Subcutaneous abdominal adipose tissue (tissue), 5 donors: Measurements from ENCODE around the gene AKT2.
A peak's percentile ranks its signal among the peaks of the same experiment; 100 is the strongest.
"Not testable (repeated sequence)": the region's sequence is repeated elsewhere in the genome, so short reads cannot be mapped to it uniquely, and the experiment has no call there.

ENCODE experiments used
- H3K27ac ChIP-seq: one replicate; pipeline ENCODE4 v1.7.0; 2013; ENCODE audit warnings: low read depth, mild to moderate bottlenecking, inconsistent platforms, low read length, moderate library complexity
- H3K27me3 ChIP-seq, 5 donors: one replicate each; pipeline ENCODE4 v1.7.0; 2013; ENCODE audit warnings: low read length in 5 of 5, inconsistent platforms in 1 of 5; ENCODE audit not compliant: control insufficient read depth in 5 of 5, insufficient read depth in 4 of 5
- H3K36me3 ChIP-seq, 5 donors: one replicate each; pipeline ENCODE4 v1.7.0; 2013; ENCODE audit warnings: low read length in 5 of 5; ENCODE audit not compliant: control insufficient read depth in 5 of 5, insufficient read depth in 5 of 5
- H3K4me1 ChIP-seq, 5 donors: one replicate each; pipeline ENCODE4 v1.7.0; 2013; ENCODE audit warnings: low read length in 5 of 5, mild to moderate bottlenecking in 3 of 5, moderate library complexity in 1 of 5; ENCODE audit not compliant: control insufficient read depth in 5 of 5, insufficient read depth in 5 of 5
- H3K4me3 ChIP-seq, 5 donors: one replicate each; pipeline ENCODE4 v1.7.0; 2013; ENCODE audit warnings: low read length in 5 of 5, low read depth in 1 of 5
- H3K9ac ChIP-seq, 5 donors: one replicate each; pipeline ENCODE4 v1.7.0; 2013; ENCODE audit warnings: low read length in 5 of 5, mild to moderate bottlenecking in 4 of 5, moderate library complexity in 3 of 5
- H3K9me3 ChIP-seq, 5 donors: one replicate each; pipeline ENCODE4 v1.7.0; 2013; ENCODE audit warnings: low read length in 5 of 5; ENCODE audit not compliant: control insufficient read depth in 5 of 5
- donor health status: healthy.
- donor health status: healthy.
- donor health status: healthy.
- donor health status: healthy.
- donor health status: healthy.

The AKT2 gene

DNA sequence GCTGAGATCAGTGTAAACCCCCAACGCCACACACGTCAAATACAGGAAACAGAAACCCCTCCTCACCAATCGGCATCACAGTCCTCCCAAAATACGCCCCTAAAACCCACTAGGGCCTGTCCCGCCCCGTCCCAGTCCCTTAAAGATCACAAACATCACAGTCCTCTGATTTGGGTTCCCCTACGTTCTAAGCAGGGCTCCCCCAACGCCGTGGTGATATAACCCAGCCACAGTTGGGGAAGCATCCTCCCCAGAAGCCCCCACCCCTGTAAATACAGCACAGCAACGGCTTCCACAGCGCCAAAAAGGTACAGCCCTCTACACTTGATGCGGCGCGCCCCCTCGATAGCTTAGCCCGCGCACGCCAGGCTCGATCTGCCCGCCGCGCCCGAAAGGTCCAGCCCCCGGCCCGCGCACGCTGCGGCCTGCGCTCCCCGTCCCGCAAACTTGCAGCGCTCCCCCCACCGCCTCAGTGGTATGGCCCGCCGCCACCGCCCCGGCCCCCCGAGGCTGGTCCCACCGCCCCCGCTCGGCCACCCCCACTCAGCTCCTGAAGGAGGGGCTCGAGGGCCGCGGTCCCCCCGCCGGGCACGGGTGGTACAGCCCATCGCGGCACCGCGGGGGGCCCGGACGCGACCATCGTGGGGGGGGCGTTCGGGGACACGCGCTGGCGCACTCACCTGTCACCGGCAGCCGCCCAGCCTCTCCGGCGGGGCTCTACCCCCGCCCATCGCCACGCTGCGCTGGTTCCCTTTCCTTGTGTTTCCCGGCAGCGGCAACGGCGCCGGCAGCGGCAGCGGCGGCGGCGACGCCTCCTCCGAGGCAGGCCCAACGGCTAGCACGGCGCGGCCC is at the start of gene AKT2:
TSS of gene AKT2 (minus strand) at position 845 of the 852 bp plus-strand sequence. CDS start 20,078 bp downstream, outside the sequence.
- H3K4me1 ChIP-seq: peaks cover 34 to 65% (median 63%) of the 10 kb centered on the region in 5 donors
- H3K9me3 ChIP-seq: no peaks in the 10 kb centered on the region
- peaks cover 0 to 6% (median 0%) of the 10 kb centered on the region in 5 donors for H3K36me3 ChIP-seq
- peak within 1 kb of the TSS; percentile 85 to 94 (median 88) for H3K4me3 ChIP-seq
- H3K9ac ChIP-seq: peak within 1 kb of the TSS; percentile 89 to 98 (median 93)
- H3K27ac ChIP-seq: peak within 1 kb of the TSS; percentile 96
- no peaks in the 10 kb centered on the region for H3K27me3 ChIP-seq

GRCh38 chr19:40333083-40333482 is 47.9 kb upstream of the AKT2 start:
- H3K9me3 ChIP-seq, H3K4me1 ChIP-seq, H3K4me3 ChIP-seq, H3K27me3 ChIP-seq, H3K9ac ChIP-seq, H3K27ac ChIP-seq: not testable (repeated sequence)
- peaks cover 10 to 69% (median 55%) of the 10 kb centered on the region in 5 donors for H3K36me3 ChIP-seq

DNA sequence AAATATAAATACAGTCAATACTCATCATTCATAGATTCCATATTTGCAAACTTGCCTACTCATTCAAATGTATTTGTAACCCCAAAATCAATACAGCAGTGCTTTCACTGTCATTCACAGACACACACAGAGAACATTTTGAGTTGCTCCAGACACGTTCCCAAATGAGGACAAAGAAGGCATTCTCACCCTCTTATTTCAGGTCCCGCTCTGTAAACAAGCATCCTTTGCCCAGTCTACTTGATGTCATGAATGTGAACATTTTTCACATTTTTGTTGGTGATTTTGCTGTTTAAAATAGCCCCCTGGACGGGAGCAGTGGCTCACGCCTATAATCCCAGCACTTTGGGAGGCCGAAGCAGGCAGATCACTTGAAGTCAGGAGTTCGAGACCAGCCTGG is 47.5 kb upstream of the AKT2 start:
- Histone ChIP-seq H3K4me1 (peaks cover 0 to 1% (median 0%) of the 10 kb centered on the region in 5 donors), H3K9me3 (no peaks in the 10 kb centered on the region), H3K36me3 (peaks cover 10 to 74% (median 60%) of the 10 kb centered on the region in 5 donors), H3K27ac (no peak overlapping the region), H3K9ac (no peak overlapping the region), H3K4me3 (no peak overlapping the region), H3K27me3 (no peaks in the 10 kb centered on the region)

DNA sequence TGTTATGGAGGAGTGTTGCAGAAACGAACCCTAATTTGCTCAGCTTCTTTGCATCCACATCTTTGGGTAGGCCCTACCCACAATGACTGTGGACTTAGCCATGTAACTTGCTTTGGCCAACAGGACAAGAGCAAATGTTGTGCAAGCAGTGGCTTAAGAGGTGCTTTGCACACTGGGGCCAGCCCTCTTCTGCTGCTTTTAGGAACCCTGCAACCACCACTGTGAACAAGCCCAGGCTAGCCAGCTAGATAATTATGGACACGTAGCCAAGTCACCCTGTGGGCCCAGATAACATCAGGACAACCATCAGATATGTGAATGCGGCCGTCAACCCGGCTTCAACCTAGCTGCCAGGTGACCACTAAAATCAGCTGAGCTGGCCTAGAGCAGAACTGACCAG is 45.9 kb upstream of the AKT2 start:
- Histone ChIP-seq H3K36me3 (peaks cover 10 to 84% (median 69%) of the 10 kb centered on the region in 5 donors), H3K27me3 (no peaks in the 10 kb centered on the region)

GRCh38 chr19:40326201-40326600 is 41.1 kb upstream of the AKT2 start:
- no peak overlapping the region for H3K9ac ChIP-seq
- H3K4me3 ChIP-seq: no peak overlapping the region
- H3K9me3 ChIP-seq: no peaks in the 10 kb centered on the region
- no peak overlapping the region for H3K27ac ChIP-seq
- no peaks in the 10 kb centered on the region for H3K4me1 ChIP-seq
- peaks cover 3 to 91% (median 80%) of the 10 kb centered on the region in 5 donors for H3K36me3 ChIP-seq
- H3K27me3 ChIP-seq: no peaks in the 10 kb centered on the region

More for the DNA sequence above, 45.9 kb upstream of the AKT2 start:
- no peak overlapping the region for H3K27ac ChIP-seq
- no peaks in the 10 kb centered on the region for H3K9me3 ChIP-seq
- H3K4me1 ChIP-seq: peaks cover 0 to 1% (median 0%) of the 10 kb centered on the region in 5 donors
- H3K4me3 ChIP-seq: no peak overlapping the region
- H3K9ac ChIP-seq: peak overlapping the region in 1 of 5 donors; percentile 1

- H3K9me3 ChIP-seq: no peaks in the 10 kb centered on the region
- H3K9ac ChIP-seq: no peak overlapping the region
- no peaks in the 10 kb centered on the region for H3K27me3 ChIP-seq
- H3K27ac ChIP-seq: no peak overlapping the region
- H3K4me3 ChIP-seq: no peak overlapping the region
- H3K36me3 ChIP-seq: peaks cover 0 to 88% (median 76%) of the 10 kb centered on the region in 5 donors
- no peaks in the 10 kb centered on the region for H3K4me1 ChIP-seq
Measured at GRCh38 chr19:40323705-40324104, 38.6 kb upstream of the AKT2 start.

DNA sequence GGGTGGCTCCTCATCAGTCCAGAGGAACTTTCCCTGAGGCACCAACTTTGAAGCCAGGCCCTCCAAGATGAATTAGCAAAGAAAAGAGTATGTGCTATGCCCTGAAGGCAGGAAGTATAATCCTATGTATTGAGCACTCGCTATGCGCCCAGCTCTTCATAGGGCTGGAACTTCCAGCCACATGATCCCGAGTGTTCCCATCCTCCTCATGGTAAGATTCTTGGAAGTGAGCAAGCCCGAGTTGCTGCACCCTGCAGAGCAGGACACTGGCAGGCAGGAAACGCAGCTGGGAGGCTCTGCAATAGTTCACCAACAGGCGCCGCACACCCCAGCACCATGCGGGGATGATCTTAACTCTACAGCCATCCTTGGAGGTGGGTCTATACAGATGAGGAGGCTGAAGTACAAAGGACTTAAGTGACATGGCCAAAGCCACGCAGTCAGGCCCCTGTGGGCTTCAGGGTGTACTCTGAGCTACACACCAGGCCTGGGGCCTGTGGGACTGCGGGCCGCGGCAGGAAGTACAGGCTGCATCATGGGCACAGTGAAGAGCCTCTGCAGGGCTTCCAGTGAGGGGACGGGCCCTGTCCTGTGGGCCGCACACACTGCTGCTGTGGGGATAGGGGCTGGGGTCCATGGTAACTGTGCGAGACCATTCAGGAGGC is 37.9 kb upstream of the AKT2 start:
- peaks cover 0 to 88% (median 73%) of the 10 kb centered on the region in 5 donors for H3K36me3 ChIP-seq

DNA sequence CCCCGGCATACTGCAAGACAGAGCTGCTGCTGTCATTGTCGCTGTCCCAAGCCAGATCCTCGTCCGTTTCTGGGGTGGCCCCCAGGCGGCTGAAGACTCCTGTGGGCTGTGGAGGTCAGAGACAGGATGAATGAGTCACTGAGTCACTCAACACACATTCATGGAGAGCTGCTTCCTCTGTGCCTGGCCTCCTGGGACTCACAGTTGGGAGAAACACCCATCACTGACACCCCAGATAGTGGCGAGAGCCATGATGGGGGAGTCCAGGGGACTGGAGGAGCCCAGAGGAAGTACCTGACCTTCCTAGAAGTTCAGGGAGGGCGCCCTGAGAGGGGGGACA is 37.1 kb upstream of the AKT2 start:
- H3K36me3 ChIP-seq: peaks cover 0 to 87% (median 67%) of the 10 kb centered on the region in 5 donors

More for the DNA sequence above, 37.9 kb upstream of the AKT2 start:
- no peaks in the 10 kb centered on the region for H3K27me3 ChIP-seq
- no peak overlapping the region for H3K9ac ChIP-seq
- H3K4me1 ChIP-seq: no peaks in the 10 kb centered on the region
- no peak overlapping the region for H3K27ac ChIP-seq
- H3K4me3 ChIP-seq: no peak overlapping the region
- no peaks in the 10 kb centered on the region for H3K9me3 ChIP-seq

DNA sequence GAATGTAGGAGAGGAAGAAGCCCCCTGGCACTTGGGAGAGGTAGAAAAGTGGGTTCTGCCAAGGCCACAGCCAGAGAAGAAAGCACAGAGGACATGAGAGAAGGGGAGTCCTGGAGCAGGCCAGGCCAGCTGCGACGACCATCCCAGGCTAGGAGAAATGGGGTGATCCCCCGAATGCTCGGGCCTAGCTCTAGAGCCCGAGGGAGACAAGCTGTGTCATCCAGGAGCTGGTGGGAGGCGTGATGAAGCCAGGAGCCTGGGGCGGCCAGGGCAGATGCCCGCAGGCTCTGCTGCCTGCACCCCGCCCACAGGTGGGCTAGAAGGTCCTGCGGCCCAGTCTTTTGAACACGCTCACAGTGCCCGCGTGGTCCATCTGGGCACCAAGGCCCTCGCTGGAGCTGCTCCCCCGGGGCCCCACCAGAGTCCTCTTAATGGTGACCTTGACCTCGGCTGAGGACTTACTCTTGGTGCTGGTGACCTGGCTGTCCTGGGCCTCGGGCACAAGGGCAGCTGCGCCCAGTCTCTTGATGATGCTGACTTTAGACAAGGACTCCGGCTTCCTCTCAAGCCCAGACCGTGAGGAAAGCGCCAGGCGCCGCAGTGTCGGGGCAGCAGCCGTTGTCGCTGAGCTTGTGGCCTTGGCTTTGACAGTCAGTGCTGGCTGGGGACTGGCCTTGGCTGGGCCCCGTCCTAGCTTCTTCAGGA is 36.6 kb upstream of the AKT2 start:
- Histone ChIP-seq H3K27me3 (no peaks in the 10 kb centered on the region), H3K27ac (no peak overlapping the region), H3K9ac (no peak overlapping the region), H3K36me3 (peaks cover 0 to 90% (median 66%) of the 10 kb centered on the region in 5 donors), H3K4me1 (no peaks in the 10 kb centered on the region), H3K4me3 (no peak overlapping the region), H3K9me3 (no peaks in the 10 kb centered on the region)

More for the DNA sequence above, 37.1 kb upstream of the AKT2 start:
- Histone ChIP-seq H3K9ac (no peak overlapping the region), H3K27ac (no peak overlapping the region), H3K4me1 (no peaks in the 10 kb centered on the region), H3K27me3 (no peaks in the 10 kb centered on the region), H3K9me3 (no peaks in the 10 kb centered on the region), H3K4me3 (no peak overlapping the region)
